Activated CD8-positive, alpha-beta memory T cell treated with anti-CD3 and anti-CD28 coated beads, Interleukin-2, amount 50 U/mL, for 1 hour (primary cell): ENCODE data around the gene KLF4.

Source experiments
- DNase-seq: peaks from one replicate; pipeline ENCODE4 v3.0.0-alpha.2; 2020; ENCODE audit errors: extremely low read depth

Gene KLF4

DNA sequence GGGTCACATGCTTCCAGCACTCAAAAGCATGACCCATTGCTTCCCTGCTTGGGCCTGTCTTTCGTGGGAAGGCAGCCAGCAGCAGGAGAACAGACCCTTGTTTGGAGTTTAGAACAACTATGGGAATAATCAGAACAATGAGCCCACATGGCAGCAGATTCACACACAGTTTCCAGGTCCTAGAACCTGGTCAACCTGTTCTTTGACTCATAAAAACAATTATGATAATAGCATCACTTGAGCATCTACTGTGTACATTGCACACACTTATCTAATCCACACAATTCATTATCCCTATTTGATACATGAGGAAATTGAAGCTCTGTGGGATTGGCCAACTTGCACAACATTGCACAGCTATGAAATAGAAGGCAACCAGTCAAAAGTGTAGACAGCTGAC lies 41.7 kb downstream of the KLF4 start:
- no peak for DNase-seq

DNA sequence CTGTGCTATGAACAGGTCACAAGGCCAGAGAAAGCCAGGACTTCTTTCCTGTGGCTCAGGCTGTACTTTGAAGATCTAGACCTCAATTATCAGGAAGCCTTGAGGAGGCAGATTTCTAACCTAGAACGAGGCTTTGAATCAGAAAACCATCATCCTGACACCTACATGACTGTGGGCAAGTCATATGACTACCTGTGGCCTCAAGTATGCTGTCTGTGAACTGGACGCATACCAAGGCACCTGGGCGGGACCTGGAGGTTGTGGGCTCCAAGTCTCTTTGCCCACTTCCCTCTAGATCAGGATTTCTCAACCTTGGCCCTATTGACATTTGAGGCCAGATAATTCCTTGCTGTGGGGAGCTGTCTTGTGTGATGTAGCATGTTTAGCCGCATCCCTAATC lies 42.5 kb downstream of the KLF4 start:
- no peak for DNase-seq

DNA sequence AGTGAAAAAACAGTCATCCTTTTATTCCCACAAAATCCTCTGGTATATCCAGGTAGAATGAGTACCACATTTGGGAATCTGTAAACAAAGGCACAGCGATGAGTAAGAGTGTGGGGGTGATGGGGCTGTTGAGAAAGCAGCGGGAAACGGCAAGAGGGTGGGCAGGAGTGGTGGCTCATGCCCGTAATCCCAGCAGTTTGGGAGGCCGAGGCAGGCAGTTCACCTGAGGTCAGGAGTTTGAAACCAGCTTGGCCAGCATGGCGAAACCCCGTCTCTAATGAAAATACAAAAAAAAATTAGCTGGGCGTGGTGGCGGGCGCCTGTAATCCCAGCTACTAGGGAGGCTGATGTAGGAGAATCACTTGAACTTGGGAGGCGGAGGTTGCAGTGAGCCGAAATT lies 43.1 kb downstream of the KLF4 start:
- no peak for DNase-seq

DNA sequence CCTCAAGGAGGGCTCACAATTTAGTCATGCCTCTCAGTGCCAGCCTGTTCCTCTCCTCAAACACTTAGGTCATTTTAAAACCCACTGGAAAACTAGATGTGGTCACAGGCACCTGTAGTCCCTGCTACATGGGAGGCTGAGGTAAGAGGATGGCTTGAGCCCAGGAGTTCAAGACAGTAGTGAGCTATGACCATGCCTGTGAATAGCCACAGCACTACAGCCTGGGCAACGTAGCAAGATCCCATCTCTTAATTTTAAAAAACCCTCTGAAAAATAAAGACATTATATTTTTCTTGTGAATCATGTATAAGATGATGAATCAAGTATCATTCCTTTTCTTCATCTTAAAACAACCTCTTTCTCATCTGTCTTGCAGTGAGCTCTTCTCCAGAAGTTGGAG lies 45.8 kb downstream of the KLF4 start:
- no peak for DNase-seq

- no peak for DNase-seq
Observed at GRCh38 chr9:107439991-107440456, 49.5 kb downstream of the KLF4 start.

- DNase-seq = no peak
Observed at GRCh38 chr9:107438211-107439031, 51.1 kb downstream of the KLF4 start.

DNA sequence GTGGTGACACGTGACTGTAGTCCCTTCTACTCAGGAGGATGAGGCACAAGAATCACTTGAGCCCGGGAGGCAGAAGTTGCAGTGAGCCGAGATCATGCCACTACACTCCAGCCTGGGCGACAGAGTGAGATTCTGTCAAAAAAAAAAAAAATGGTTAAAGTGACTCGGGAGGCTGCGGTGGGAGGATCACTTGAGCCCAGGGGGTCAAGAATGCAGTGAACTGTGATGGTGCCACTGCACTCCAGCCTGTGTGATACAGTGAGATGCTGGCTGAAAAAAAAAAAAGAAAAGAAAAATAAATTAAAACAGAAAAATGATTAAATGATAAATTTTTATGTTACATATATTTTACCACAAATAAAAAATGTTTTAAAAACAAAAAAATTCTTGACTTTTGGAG lies 51.9 kb downstream of the KLF4 start:
- DNase-seq = no peak

- no peak for DNase-seq
Observed at GRCh38 chr9:107435415-107435814, 54.2 kb downstream of the KLF4 start.
